ENCODE results near the gene UBE2H.

Gene UBE2H

DNA sequence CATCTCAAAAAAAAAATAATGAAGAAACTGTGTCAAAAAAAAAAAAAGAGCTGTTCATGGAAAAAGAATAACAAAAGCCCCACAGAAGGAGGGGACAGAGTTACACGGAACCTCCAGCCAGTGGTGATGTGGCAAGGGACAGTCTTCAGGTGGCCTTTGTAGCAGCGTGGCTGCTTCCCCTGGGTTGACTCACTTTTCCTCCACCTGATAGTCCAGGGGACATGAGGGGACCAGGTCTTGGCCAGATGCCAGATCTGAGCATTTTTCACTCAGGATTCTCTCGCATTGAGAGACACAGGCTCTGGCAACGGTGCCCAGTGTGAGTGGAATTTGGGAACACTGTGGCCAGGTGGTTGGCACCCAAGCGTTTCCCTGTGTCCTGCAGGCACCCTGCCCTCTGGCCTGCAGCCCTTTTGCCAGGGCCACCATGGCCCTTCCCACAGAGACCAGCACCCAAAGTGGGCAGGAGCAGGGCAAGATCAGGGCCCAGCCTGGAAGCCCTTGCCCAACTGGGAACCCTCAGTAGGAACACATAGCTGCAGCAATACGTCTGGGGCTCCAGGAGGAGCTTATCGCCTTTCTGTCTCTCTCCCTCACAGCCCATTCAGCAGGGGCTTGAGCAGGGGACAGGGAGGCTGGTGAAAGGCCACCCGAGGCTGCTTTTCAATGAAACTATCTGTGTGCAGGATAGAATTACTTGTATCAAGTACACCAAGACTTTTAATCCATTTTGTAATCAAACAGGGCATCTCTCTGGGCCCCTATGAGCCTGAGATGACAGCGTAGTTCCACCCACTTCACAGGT is 159.1 kb downstream of the UBE2H start:
- DNase-seq (ENCODE audit: extremely low spot score): no peak
- POLR2A ChIA-PET: no interaction called here
- CTCF ChIA-PET: no interaction called here
- TF ChIP-seq NFRKB (IDR thresholded peaks at IDR 0.05) (no peak), HDGF (IDR thresholded peaks at IDR 0.05; ENCODE audit: borderline replicate concordance) (no peak), SUZ12 (IDR thresholded peaks at IDR 0.05) (no peak), BHLHE40 (IDR thresholded peaks at IDR 0.05; ENCODE audit: borderline replicate concordance) (no peak)

DNA sequence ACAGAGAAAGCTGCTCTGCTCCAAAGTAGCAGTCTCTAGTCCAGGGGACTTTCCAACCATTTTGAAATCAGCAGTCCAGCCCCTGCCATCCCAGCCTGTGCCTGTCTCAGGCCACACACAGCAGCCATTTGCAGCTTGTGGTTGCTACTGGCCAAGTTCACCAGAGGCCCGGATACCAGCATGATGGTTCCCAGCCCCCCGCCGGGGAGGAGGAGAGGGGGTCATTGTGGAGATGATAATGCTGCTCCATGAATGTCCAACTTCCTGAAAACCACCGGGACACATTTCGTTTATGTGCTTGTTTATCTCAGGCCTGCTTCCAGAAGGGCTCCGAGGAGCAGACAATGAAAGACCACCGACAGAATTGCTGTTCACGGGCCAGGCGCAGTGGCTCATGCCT is 160.0 kb downstream of the UBE2H start:
- no peak for DNase-seq (ENCODE audit: extremely low spot score)
- ChIA-PET POLR2A (no interaction called here), CTCF (no interaction called here)
- no peak for TF ChIP-seq NFRKB (IDR thresholded peaks at IDR 0.05)
- TF ChIP-seq FOXA1 (IDR thresholded peaks at IDR 0.05): no peak
- no peak for TF ChIP-seq ARNT (IDR thresholded peaks at IDR 0.05)
- TF ChIP-seq LEF1 (IDR thresholded peaks at IDR 0.05; ENCODE audit: borderline replicate concordance): no peak
- no peak for TF ChIP-seq FOXM1 (IDR thresholded peaks at IDR 0.05; ENCODE audit: borderline replicate concordance)
- TF ChIP-seq CTBP1 (IDR thresholded peaks at IDR 0.05; ENCODE audit: borderline replicate concordance): no peak
- TF ChIP-seq L3MBTL2 (conservative IDR thresholded peaks at IDR 0.05): no peak
- TF ChIP-seq HDGF (IDR thresholded peaks at IDR 0.05; ENCODE audit: borderline replicate concordance): no peak
- TF ChIP-seq ELF4 (IDR thresholded peaks at IDR 0.05): no peak
- no peak for TF ChIP-seq FOXK2 (IDR thresholded peaks at IDR 0.05)
- no peak for TF ChIP-seq ZNF384 (IDR thresholded peaks at IDR 0.05)

DNA sequence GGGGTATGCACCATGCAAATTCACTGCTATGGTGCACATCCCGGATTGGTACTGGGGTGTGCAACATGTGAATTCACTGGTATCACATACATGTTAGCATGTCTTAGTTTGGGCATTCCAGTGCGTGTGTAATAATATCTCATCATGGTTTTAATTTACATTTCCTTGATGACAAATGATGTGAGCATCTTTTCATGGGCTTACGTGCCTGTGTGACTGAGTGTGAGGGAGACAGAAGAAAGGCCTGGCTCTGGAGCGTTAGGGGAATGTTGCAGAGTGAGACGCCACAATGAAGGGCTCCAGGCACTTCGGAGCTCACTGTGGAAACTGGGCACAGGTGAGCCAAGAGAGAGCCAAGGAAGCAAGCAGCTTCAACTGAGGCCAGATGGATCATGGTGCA is 162.6 kb downstream of the UBE2H start:
- DNase-seq (ENCODE audit: extremely low spot score): no peak
- POLR2A ChIA-PET: no interaction called here
- CTCF ChIA-PET: no interaction called here
- TF ChIP-seq BHLHE40 (IDR thresholded peaks at IDR 0.05; ENCODE audit: borderline replicate concordance): no peak
- no peak for TF ChIP-seq NFRKB (IDR thresholded peaks at IDR 0.05)
- TF ChIP-seq TARDBP (IDR thresholded peaks at IDR 0.05): no peak
- TF ChIP-seq, protein P1, sequence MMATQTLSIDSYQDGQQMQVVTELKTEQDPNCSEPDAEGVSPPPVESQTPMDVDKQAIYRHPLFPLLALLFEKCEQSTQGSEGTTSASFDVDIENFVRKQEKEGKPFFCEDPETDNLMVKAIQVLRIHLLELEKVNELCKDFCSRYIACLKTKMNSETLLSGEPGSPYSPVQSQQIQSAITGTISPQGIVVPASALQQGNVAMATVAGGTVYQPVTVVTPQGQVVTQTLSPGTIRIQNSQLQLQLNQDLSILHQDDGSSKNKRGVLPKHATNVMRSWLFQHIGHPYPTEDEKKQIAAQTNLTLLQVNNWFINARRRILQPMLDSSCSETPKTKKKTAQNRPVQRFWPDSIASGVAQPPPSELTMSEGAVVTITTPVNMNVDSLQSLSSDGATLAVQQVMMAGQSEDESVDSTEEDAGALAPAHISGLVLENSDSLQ (IDR thresholded peaks at IDR 0.05): no peak
- no peak for TF ChIP-seq L3MBTL2 (conservative IDR thresholded peaks at IDR 0.05)
- no peak for TF ChIP-seq FOXK2 (IDR thresholded peaks at IDR 0.05)
- TF ChIP-seq SP1 (IDR thresholded peaks at IDR 0.05): no peak

DNA sequence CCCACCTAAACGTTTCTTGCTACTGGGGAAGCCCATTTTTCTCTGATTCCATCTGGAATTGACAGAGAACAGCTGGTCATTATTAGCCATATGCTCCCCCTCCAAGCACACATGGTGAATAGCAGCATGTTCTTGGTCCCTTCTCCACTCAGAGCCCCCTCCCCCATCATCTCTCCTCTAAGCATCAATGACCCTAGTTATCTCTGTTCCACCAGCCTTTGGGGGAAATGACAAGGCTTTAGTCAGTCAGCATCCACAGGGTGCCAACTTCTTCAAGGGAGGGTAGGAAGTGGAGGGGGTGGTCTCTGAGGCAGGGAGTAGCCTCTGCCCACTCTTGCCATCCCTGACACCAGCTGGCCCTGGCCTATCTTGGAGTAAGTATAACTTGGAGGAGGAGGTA is 163.1 kb downstream of the UBE2H start:
- no peak for TF ChIP-seq SUZ12 (IDR thresholded peaks at IDR 0.05)
- TF ChIP-seq FOXK2 (IDR thresholded peaks at IDR 0.05): no peak
- no peak for TF ChIP-seq NFRKB (IDR thresholded peaks at IDR 0.05)
- no peak for TF ChIP-seq SP1 (IDR thresholded peaks at IDR 0.05)
- TF ChIP-seq TARDBP (IDR thresholded peaks at IDR 0.05): no peak
- no peak for TF ChIP-seq CTBP1 (IDR thresholded peaks at IDR 0.05; ENCODE audit: borderline replicate concordance)
- no peak for DNase-seq (ENCODE audit: extremely low spot score)
- ChIA-PET POLR2A (no interaction called here), CTCF (no interaction called here)

DNA sequence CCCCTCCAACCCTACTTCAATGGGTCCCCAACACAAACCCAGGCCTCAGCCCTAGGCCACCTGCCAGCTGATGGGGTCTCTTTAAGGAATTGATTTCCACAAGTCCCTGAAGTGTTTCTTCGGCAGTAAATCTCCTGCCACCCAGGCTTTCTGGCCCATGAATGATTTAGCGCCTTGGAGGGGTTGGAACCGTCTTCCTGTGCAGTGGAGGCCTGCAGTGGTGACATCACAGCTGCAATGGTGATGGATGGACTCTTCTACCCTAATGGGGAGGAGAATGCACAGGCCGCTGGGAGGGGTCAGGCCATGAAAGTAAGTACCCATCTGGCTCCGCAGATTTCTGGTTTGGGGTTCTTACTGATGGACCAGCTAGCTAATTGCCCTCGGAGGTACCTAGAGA is 163.8 kb downstream of the UBE2H start:
- no peak for DNase-seq (ENCODE audit: extremely low spot score)
- ChIA-PET CTCF (no interaction called here), POLR2A (no interaction called here)
- no peak for TF ChIP-seq FOXK2 (IDR thresholded peaks at IDR 0.05)

DNA sequence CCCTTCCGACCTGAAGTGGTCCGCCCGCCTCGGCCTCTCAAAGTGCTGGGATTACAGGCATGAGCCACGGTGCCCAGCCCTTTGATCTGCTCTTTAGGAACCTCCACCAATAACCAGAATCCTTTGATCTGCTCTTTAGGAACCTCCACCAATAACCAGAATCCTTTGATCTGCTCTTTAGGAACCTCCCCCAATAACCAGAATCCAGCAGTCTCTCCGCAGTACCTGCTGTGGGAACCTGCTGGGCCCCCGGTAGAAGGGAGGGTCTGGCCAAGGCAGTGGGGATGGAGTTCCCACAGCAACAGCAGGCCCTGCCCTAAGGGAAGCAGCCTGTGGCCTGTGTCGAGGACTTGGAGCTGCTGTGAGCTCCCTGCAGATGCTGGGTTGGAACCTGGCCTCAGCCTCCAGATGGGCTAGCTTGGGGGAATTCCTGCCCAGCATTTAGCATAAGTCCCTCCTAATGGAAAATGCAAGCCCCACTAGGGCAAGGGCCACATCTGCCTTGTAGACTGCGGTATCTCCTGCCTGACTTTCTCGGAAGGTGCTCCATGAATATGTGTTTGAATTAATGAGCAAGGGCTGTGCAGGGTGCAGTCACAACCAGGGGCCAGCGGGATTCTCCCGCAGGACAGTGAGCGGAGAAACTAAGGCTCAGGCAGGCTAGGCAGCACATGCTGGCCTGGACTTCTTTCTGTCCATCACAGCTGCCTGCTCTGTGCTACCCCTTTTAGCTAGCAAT is 165.8 kb downstream of the UBE2H start:
- no peak for DNase-seq (ENCODE audit: extremely low spot score)
- TF ChIP-seq BHLHE40 (IDR thresholded peaks at IDR 0.05; ENCODE audit: borderline replicate concordance): no peak
- no peak for TF ChIP-seq TARDBP (IDR thresholded peaks at IDR 0.05)
- TF ChIP-seq HDGF (IDR thresholded peaks at IDR 0.05; ENCODE audit: borderline replicate concordance): no peak
- no peak for TF ChIP-seq FOXM1 (IDR thresholded peaks at IDR 0.05; ENCODE audit: borderline replicate concordance)
- no peak for TF ChIP-seq SUZ12 (IDR thresholded peaks at IDR 0.05)
- no peak for TF ChIP-seq FOXA1 (IDR thresholded peaks at IDR 0.05)
- TF ChIP-seq ZNF384 (IDR thresholded peaks at IDR 0.05): no peak
- no peak for TF ChIP-seq ELF4 (IDR thresholded peaks at IDR 0.05)
- TF ChIP-seq, protein P1 (IDR thresholded peaks at IDR 0.05): no peak
- TF ChIP-seq NFRKB (IDR thresholded peaks at IDR 0.05): no peak
- TF ChIP-seq FOXK2 (IDR thresholded peaks at IDR 0.05): no peak
- TF ChIP-seq L3MBTL2 (conservative IDR thresholded peaks at IDR 0.05): no peak
- no peak for TF ChIP-seq ARNT (IDR thresholded peaks at IDR 0.05)
- TF ChIP-seq CTBP1 (IDR thresholded peaks at IDR 0.05; ENCODE audit: borderline replicate concordance): no peak
- no peak for TF ChIP-seq LEF1 (IDR thresholded peaks at IDR 0.05; ENCODE audit: borderline replicate concordance)
- ChIA-PET CTCF (no interaction called here), POLR2A (no interaction called here)

DNA sequence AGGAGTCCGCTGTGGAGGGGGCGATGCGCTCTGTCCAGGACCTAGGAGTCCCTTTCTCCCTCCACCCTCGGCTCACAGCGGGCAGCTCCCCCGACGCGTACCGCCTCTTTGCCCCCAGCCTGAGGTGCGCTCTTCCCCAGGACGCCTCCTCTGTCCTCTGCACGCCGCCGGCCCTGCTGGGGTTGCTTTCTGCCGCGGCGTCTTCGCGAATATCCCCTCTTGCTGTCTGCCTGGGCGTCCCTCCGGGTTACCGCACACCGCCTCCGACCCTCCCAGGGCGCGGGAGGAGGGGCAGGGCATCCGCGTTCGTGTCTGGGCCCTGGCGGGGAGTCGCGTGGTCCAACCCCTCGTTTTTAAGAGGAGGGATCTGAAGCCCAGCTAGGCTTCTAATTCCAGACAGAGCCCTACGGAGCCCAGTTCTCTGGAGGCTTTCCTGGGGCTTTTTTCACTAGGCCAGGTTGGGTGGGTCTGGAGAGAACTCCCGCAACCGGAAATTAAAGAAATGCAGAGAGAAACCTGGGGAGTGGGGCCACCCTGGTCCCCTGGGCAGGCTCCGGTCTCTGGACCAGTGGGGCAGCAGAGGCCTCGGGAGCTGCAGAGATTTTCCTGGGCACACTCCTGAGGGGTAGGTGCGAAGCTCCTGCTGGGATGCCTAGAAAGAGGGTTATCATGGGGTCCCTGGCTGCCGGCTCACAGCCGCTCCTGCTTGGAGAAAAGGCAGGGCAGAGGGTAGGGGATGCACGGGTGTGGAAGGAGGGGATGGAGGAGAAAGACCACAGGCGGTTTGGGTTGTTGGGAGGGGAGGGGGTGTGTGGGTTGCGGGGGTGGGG is 166.9 kb downstream of the UBE2H start:
- ChIA-PET CTCF (no interaction called here), POLR2A (no interaction called here)
- no peak for DNase-seq (ENCODE audit: extremely low spot score)
- TF ChIP-seq SUZ12 (IDR thresholded peaks at IDR 0.05) (no peak), FOXK2 (IDR thresholded peaks at IDR 0.05) (no peak)
